NCI-H2171 (cell line): Measurements from ENCODE around the gene UPK1A.
"Not testable (repeated sequence)": the region's sequence is repeated elsewhere in the genome, so short reads cannot be mapped to it uniquely, and the experiment has no call there.

ENCODE experiments used
- DNase-seq: peaks from one replicate; lab custom pipeline; 2025; lab: John Stamatoyannopoulos, UW

The UPK1A gene

GRCh38 chr19:35644206-35644986 lies 21.9 kb upstream of the UPK1A start:
- DNase-seq = peak; percentile 88

GRCh38 chr19:35644987-35645679 lies 21.2 kb upstream of the UPK1A start:
- peak; percentile 59 for DNase-seq

- no peak for DNase-seq
Measured at GRCh38 chr19:35645680-35646511, 20.4 kb upstream of the UPK1A start.

GRCh38 chr19:35648017-35648961 lies 18.0 kb upstream of the UPK1A start, which contains the start of gene COX6B1:
Gene COX6B1 (plus strand): TSS chr19:35648323. CDS start chr19:35651244, 2,921 bp downstream.
- peak; percentile 97 for DNase-seq

GRCh38 chr19:35650581-35650980 lies 15.7 kb upstream of the UPK1A start:
- DNase-seq = no peak

- DNase-seq = not testable (repeated sequence)
Measured at GRCh38 chr19:35654828-35655227, 11.5 kb upstream of the UPK1A start.

GRCh38 chr19:35655600-35655999 lies 10.7 kb upstream of the UPK1A start:
- DNase-seq = no peak

GRCh38 chr19:35656700-35657099 lies 9.6 kb upstream of the UPK1A start:
- DNase-seq = no peak

GRCh38 chr19:35657904-35658700 lies 8.2 kb upstream of the UPK1A start:
- DNase-seq = no peak

- no peak for DNase-seq
Measured at GRCh38 chr19:35661995-35662340, 4.3 kb upstream of the UPK1A start.

- DNase-seq = no peak
Measured at GRCh38 chr19:35663981-35664380, 2.3 kb upstream of the UPK1A start.

- no peak for DNase-seq
Measured at GRCh38 chr19:35665157-35665556, 1.2 kb upstream of the UPK1A start.

GRCh38 chr19:35665604-35666003 lies 713 bp upstream of the UPK1A start:
- no peak for DNase-seq

GRCh38 chr19:35669566-35669965 lies 3.2 kb downstream of the UPK1A start:
- DNase-seq = no peak

- no peak for DNase-seq
Measured at GRCh38 chr19:35669974-35670373, 3.7 kb downstream of the UPK1A start.

- DNase-seq = no peak
Measured at GRCh38 chr19:35670686-35671085, 4.4 kb downstream of the UPK1A start.

GRCh38 chr19:35671818-35672217 lies 5.5 kb downstream of the UPK1A start:
- no peak for DNase-seq

- DNase-seq = no peak
Measured at GRCh38 chr19:35673121-35673804, 6.9 kb downstream of the UPK1A start.

- no peak for DNase-seq
Measured at GRCh38 chr19:35675589-35676140, 9.3 kb downstream of the UPK1A start.

- DNase-seq = no peak
Measured at GRCh38 chr19:35689836-35690235, 23.5 kb downstream of the UPK1A start.
